SK-N-SH (cell line): ENCODE results near the gene CYBRD1.

ENCODE experiments used
- CTCF ChIP-seq: fragments of 200-600 bp; sonication (generic); IDR thresholded peaks from 2 replicates; pipeline ENCODE4 v1.6.1; 2017; ENCODE audit warnings: antibody characterized with exemption, mild to moderate bottlenecking, moderate library complexity
- ELF1 ChIP-seq: IDR thresholded peaks from 2 replicates; pipeline ENCODE4 v1.4.0; 2012
- EP300 ChIP-seq, 2 experiments: IDR thresholded peaks; 2 replicates each; pipeline versions ENCODE4 v1.4.0 to v1.6.1; 2012; ENCODE audit warnings: borderline replicate concordance in 1 of 2, low read depth in 1 of 2, low read length in 1 of 2
- FOSL2 ChIP-seq: IDR thresholded peaks from 2 replicates; pipeline ENCODE4 v1.4.0; 2012; ENCODE audit warnings: low read depth, mild to moderate bottlenecking, moderate library complexity, borderline replicate concordance
- FOXJ3 ChIP-seq: sonication (generic); formaldehyde crosslinking; IDR thresholded peaks from 2 replicates; pipeline ENCODE4 v1.5.1; 2020; ENCODE audit warnings: mild to moderate bottlenecking, missing genetic modification reagents
- FOXM1 ChIP-seq: IDR thresholded peaks from 2 replicates; pipeline ENCODE4 v1.4.0; 2012; ENCODE audit warnings: low read depth, mild to moderate bottlenecking
- JUND ChIP-seq: IDR thresholded peaks from 2 replicates; pipeline ENCODE4 v1.4.0; 2012
- NRF1 ChIP-seq: IDR thresholded peaks from 2 replicates; pipeline ENCODE4 v1.6.1; 2012; ENCODE audit warnings: low read depth, mild to moderate bottlenecking, low read length
- PBX3 ChIP-seq: IDR thresholded peaks from 2 replicates; pipeline ENCODE4; 2012
- RAD21 ChIP-seq: IDR thresholded peaks from 2 replicates; pipeline ENCODE4 v1.6.1; 2012; ENCODE audit warnings: mild to moderate bottlenecking, low read length
- REST ChIP-seq: IDR thresholded peaks from 2 replicates; pipeline ENCODE4 v1.6.1; 2012; ENCODE audit warnings: mild to moderate bottlenecking, low read depth, low read length, moderate library complexity
- SIN3A ChIP-seq: IDR thresholded peaks from 2 replicates; pipeline ENCODE4 v1.6.1; 2012; ENCODE audit warnings: low read depth, mild to moderate bottlenecking, low read length, moderate library complexity, borderline replicate concordance
- SMC3 ChIP-seq: IDR thresholded peaks from 2 replicates; pipeline ENCODE4 v1.6.1; 2012; ENCODE audit warnings: low read depth, low read length, improper control_type of control experiment

GRCh38 chr2:171564463-171564862 lies 42.2 kb downstream of the CYBRD1 start:
- TF ChIP-seq FOXM1 (no peak), CTCF (no peak), SMC3 (no peak), EP300 (IDR thresholded peaks at IDR 0.05; ENCODE audit: borderline replicate concordance in 1 of 2, low read depth in 1 of 2, low read length in 1 of 2) (no peak), RAD21 (no peak), SIN3A (no peak), JUND (no peak), NRF1 (no peak), PBX3 (no peak), ELF1 (no peak), REST (no peak), FOXJ3 (CRISPR knock-in tag) (no peak), FOSL2 (no peak)
